K562 (cell line): ENCODE results near the gene LYAR. TPM values are rescaled to one million over a fixed set of nuclear protein-coding genes. Genes with fewer than 3 reads are reported as not detected.

Experiments
- CHAMP1 ChIP-seq: fragments of 450-650 bp; IDR thresholded peaks from 2 replicates; pipeline ENCODE4 v1.6.1; 2016; ENCODE audit warnings: mild to moderate bottlenecking
- CHD1 ChIP-seq: fragments of 200-600 bp; sonication (generic); IDR thresholded peaks from one replicate; pipeline ENCODE4 v1.6.1; 2012; ENCODE audit warnings: mild to moderate bottlenecking, moderate library complexity, low read length, inconsistent platforms
- CXXC5 ChIP-seq: fragments of 250-450 bp; sonication (Bioruptor Pico); IDR thresholded peaks from 2 replicates; pipeline ENCODE4 v1.8.0; 2022; ENCODE audit warnings: inconsistent platforms, mild to moderate bottlenecking, moderate library complexity
- EWSR1 ChIP-seq: fragments of 450-650 bp; IDR thresholded peaks from 2 replicates; pipeline ENCODE4 v1.6.1; 2018; ENCODE audit warnings: borderline replicate concordance, mild to moderate bottlenecking, low read depth, moderate library complexity; ENCODE audit not compliant: partially characterized antibody
- FOXJ3 ChIP-seq: sonication (generic); formaldehyde crosslinking; IDR thresholded peaks from 2 replicates; pipeline ENCODE4 v1.4.0; 2020; ENCODE audit warnings: mild to moderate bottlenecking, missing genetic modification reagents
- FOXK1 ChIP-seq: sonication (generic); formaldehyde crosslinking; IDR thresholded peaks from 2 replicates; pipeline ENCODE4 v1.8.0; 2022; ENCODE audit warnings: missing genetic modification reagents, mild to moderate bottlenecking, borderline replicate concordance
- ID3 ChIP-seq, 2 experiments: fragments of 250-450 bp in 1 of 2; fragments of 450-650 bp in 1 of 2; sonication (Bioruptor Pico) in 1 of 2; IDR thresholded peaks; 2 replicates each; pipeline versions ENCODE4 v1.6.1 to v1.8.0; 2016 to 2021; ENCODE audit warnings: mild to moderate bottlenecking in 2 of 2, moderate library complexity in 2 of 2, missing compliant biosample characterization in 1 of 2, missing genetic modification characterization in 1 of 2
- NCOA6 ChIP-seq: fragments of 450-650 bp; IDR thresholded peaks from 2 replicates; pipeline ENCODE4 v1.6.1; 2017; ENCODE audit warnings: mild to moderate bottlenecking
- NR1H2 ChIP-seq: sonication (generic); formaldehyde crosslinking; IDR thresholded peaks from 2 replicates; pipeline ENCODE4 v1.4.0; 2020; ENCODE audit warnings: mild to moderate bottlenecking, missing genetic modification reagents
- RBM25 ChIP-seq: fragments of 200-400 bp; formaldehyde crosslinking; IDR thresholded peaks from 2 replicates; pipeline ENCODE4 v1.6.1; 2018; ENCODE audit warnings: low read length, low read depth, moderate library complexity; ENCODE audit not compliant: severe bottlenecking
- YY1 ChIP-seq, 3 experiments: IDR thresholded peaks; 2 replicates each; pipeline ENCODE4 v1.6.1; 2011; ENCODE audit warnings: low read length in 2 of 3, mild to moderate bottlenecking in 2 of 3, moderate library complexity in 2 of 3, borderline replicate concordance in 1 of 3, control low read depth in 1 of 3, low read depth in 1 of 3; ENCODE audit not compliant: insufficient read depth in 3 of 3, insufficient replicate concordance in 2 of 3, control insufficient read depth in 1 of 3, insufficient read length in 1 of 3; ENCODE audit errors: extremely low read depth in 1 of 3
- ZNF41 ChIP-seq: fragments of 250-450 bp; sonication (Bioruptor Pico); conservative IDR thresholded peaks from 2 replicates; pipeline ENCODE4 v1.4.0; 2020; ENCODE audit warnings: mild to moderate bottlenecking
- polyA plus RNA-seq, 8 experiments: library from polyadenylated mRNA; depleted of rRNA in 4 of 8; stranded (reverse) in 5 of 8; unstranded in 3 of 8; fragments of >200 nt; fragmentation: Nextera tagmentation in 2 of 8; fragmentation: Illumina TruSeq in 1 of 8; extraction: Ambion mirVana in 2 of 8; extraction: Trizol in 1 of 8; gene quantifications; 2 replicates each; pipeline versions ENCODE4 v1.2.1 to v1.2.3, GENCODE V29; 2011 to 2014; ENCODE audit warnings: inconsistent platforms in 1 of 8, missing spikeins in 1 of 8
- total RNA-seq, 7 experiments: library from RNA; depleted of rRNA in 6 of 7; stranded (reverse); fragments of >200 nt in 6 of 7; fragmentation: Illumina TruSeq in 2 of 7; extraction: Trizol in 2 of 7; gene quantifications; 2 replicates each; pipeline versions ENCODE4 v1.2.1 to v1.2.3, GENCODE V29; 2011 to 2021; ENCODE audit warnings: low replicate concordance in 1 of 7
- TF ChIP-seq, protein P1 (sequence below): sonication (generic); formaldehyde crosslinking; IDR thresholded peaks from 2 replicates; pipeline ENCODE4 v1.8.1; 2023; ENCODE audit warnings: mild to moderate bottlenecking, missing genetic modification reagents
- TF ChIP-seq, protein P2 (sequence below): fragments of 150-350 bp; IDR thresholded peaks from 2 replicates; pipeline ENCODE4 v1.6.1; 2014; ENCODE audit warnings: low read depth, mild to moderate bottlenecking, low read length, borderline replicate concordance
- TF ChIP-seq, protein P3 (sequence below): fragments of 450-650 bp; formaldehyde crosslinking; IDR thresholded peaks from 2 replicates; pipeline ENCODE4 v1.4.0; 2020; ENCODE audit warnings: mild to moderate bottlenecking, moderate library complexity

LYAR gene
- total and polyA plus RNA-seq, 9 of the 15 experiments (the other 6 are each of a cell fraction or from before 2014, with no cell fraction given): 28.3 to 172 (median 127) TPM

DNA sequence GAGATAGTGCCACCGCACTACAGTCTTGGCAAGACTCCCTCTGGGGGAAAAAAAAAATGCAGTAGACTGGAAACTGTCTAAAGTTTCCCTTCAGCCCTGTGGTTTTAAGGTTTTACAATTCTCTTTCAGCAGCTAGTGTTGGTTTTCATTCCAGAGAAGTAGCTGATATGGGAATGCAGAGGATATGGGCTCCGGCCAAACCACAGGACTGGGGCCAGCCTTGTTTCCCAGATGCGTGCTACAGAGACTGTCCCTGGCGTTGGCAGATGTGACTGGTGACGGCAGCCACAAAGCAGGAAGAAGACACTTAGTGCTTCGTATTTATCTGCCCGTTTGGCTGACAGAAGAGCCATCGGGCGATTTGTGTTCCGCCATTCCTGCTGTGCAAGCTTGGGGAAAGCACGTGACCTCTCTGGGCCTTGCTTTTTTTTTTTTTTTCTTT, 43.3 kb upstream of the LYAR start (continued):
- TF ChIP-seq ZNF41 (CRISPR knock-in tag) (no peak), RBM25 (peak; percentile 40), FOXK1 (CRISPR knock-in tag) (no peak), NR1H2 (CRISPR knock-in tag) (no peak), CHAMP1 (no peak), EWSR1 (no peak), ID3 (CRISPR knock-in tag; IDR thresholded peaks at IDR 0.05) (no peak), ID3 (tag; IDR thresholded peaks at IDR 0.05) (peak; percentile 58; the same call in 1 of the 2 replicates), CXXC5 (CRISPR knock-in tag) (no peak), FOXJ3 (CRISPR knock-in tag) (no peak), YY1 (IDR thresholded peaks at IDR 0.05; ENCODE audit: borderline replicate concordance in 1 of 3, control insufficient read depth in 1 of 3, extremely low read depth in 1 of 3, insufficient read depth in 3 of 3, insufficient read length in 1 of 3, insufficient replicate concordance in 2 of 3, low read depth in 1 of 3, low read length in 2 of 3) (peak in 1 of 3 experiments; percentile 29), NCOA6 (no peak), CHD1 (no peak)
- TF ChIP-seq, protein P1, sequence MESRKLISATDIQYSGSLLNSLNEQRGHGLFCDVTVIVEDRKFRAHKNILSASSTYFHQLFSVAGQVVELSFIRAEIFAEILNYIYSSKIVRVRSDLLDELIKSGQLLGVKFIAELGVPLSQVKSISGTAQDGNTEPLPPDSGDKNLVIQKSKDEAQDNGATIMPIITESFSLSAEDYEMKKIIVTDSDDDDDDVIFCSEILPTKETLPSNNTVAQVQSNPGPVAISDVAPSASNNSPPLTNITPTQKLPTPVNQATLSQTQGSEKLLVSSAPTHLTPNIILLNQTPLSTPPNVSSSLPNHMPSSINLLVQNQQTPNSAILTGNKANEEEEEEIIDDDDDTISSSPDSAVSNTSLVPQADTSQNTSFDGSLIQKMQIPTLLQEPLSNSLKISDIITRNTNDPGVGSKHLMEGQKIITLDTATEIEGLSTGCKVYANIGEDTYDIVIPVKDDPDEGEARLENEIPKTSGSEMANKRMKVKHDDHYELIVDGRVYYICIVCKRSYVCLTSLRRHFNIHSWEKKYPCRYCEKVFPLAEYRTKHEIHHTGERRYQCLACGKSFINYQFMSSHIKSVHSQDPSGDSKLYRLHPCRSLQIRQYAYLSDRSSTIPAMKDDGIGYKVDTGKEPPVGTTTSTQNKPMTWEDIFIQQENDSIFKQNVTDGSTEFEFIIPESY: 0 out of 2 replicates have a peak, but pooled peaks have one; percentile 21
- TF ChIP-seq, protein P2, sequence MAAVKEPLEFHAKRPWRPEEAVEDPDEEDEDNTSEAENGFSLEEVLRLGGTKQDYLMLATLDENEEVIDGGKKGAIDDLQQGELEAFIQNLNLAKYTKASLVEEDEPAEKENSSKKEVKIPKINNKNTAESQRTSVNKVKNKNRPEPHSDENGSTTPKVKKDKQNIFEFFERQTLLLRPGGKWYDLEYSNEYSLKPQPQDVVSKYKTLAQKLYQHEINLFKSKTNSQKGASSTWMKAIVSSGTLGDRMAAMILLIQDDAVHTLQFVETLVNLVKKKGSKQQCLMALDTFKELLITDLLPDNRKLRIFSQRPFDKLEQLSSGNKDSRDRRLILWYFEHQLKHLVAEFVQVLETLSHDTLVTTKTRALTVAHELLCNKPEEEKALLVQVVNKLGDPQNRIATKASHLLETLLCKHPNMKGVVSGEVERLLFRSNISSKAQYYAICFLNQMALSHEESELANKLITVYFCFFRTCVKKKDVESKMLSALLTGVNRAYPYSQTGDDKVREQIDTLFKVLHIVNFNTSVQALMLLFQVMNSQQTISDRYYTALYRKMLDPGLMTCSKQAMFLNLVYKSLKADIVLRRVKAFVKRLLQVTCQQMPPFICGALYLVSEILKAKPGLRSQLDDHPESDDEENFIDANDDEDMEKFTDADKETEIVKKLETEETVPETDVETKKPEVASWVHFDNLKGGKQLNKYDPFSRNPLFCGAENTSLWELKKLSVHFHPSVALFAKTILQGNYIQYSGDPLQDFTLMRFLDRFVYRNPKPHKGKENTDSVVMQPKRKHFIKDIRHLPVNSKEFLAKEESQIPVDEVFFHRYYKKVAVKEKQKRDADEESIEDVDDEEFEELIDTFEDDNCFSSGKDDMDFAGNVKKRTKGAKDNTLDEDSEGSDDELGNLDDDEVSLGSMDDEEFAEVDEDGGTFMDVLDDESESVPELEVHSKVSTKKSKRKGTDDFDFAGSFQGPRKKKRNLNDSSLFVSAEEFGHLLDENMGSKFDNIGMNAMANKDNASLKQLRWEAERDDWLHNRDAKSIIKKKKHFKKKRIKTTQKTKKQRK: no peak
- TF ChIP-seq, protein P3, sequence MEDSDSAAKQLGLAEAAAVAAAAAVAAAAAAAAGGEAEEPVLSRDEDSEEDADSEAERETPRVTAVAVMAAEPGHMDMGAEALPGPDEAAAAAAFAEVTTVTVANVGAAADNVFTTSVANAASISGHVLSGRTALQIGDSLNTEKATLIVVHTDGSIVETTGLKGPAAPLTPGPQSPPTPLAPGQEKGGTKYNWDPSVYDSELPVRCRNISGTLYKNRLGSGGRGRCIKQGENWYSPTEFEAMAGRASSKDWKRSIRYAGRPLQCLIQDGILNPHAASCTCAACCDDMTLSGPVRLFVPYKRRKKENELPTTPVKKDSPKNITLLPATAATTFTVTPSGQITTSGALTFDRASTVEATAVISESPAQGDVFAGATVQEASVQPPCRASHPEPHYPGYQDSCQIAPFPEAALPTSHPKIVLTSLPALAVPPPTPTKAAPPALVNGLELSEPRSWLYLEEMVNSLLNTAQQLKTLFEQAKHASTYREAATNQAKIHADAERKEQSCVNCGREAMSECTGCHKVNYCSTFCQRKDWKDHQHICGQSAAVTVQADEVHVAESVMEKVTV: no peak
